ENCODE measurements around the gene PLLP.

The PLLP gene

GRCh38 chr16:57224651-57225335 lies 59.7 kb downstream of the PLLP start:
- no peak for DNase-seq

GRCh38 chr16:57223057-57223456 lies 61.4 kb downstream of the PLLP start:
- no peak for DNase-seq

- DNase-seq: no peak
These were observed 67.5 kb downstream of the PLLP start for GRCh38 chr16:57216968-57217367.

- no peak for DNase-seq
These were observed 71.0 kb downstream of the PLLP start for GRCh38 chr16:57213462-57213861.

GRCh38 chr16:57209780-57210179 lies 74.7 kb downstream of the PLLP start:
- DNase-seq: no peak

GRCh38 chr16:57208926-57209325 lies 75.5 kb downstream of the PLLP start:
- no peak for DNase-seq

Measured in fibroblast of skin of back (primary cell).